K562 (cell line): Measurements from ENCODE around the gene HPS1. TPM values are rescaled to one million over a fixed set of nuclear protein-coding genes. Genes with fewer than 3 reads are reported as not detected.

Source experiments
- ARID4B ChIP-seq: sonication (generic); formaldehyde crosslinking; IDR thresholded peaks from 2 replicates; pipeline ENCODE4 v1.8.0; 2022; ENCODE audit warnings: mild to moderate bottlenecking, missing genetic modification reagents
- STAG1 ChIP-seq: sonication (generic); formaldehyde crosslinking; IDR thresholded peaks from 2 replicates; pipeline ENCODE4 v1.5.0; 2020; ENCODE audit warnings: missing genetic modification reagents, borderline replicate concordance
- ZFP30 ChIP-seq: fragments of 250-450 bp; sonication (Bioruptor Pico); IDR thresholded peaks from 2 replicates; pipeline ENCODE4 v1.8.0; 2022; ENCODE audit warnings: moderate library complexity, mild to moderate bottlenecking, inconsistent platforms, borderline replicate concordance
- ZNF830 ChIP-seq: fragments of 250-450 bp; sonication (Bioruptor Pico); IDR thresholded peaks from 2 replicates; pipeline ENCODE4 v1.5.0; 2021; ENCODE audit warnings: mild to moderate bottlenecking
- polyA plus RNA-seq, 8 experiments: library from polyadenylated mRNA; depleted of rRNA in 4 of 8; stranded (reverse) in 5 of 8; unstranded in 3 of 8; fragments of >200 nt; fragmentation: Nextera tagmentation in 2 of 8; fragmentation: Illumina TruSeq in 1 of 8; extraction: Ambion mirVana in 2 of 8; extraction: Trizol in 1 of 8; gene quantifications; 2 replicates each; pipeline versions ENCODE4 v1.2.1 to v1.2.3, GENCODE V29; 2011 to 2014; ENCODE audit warnings: inconsistent platforms in 1 of 8, missing spikeins in 1 of 8
- total RNA-seq, 7 experiments: library from RNA; depleted of rRNA in 6 of 7; stranded (reverse); fragments of >200 nt in 6 of 7; fragmentation: Illumina TruSeq in 2 of 7; extraction: Trizol in 2 of 7; gene quantifications; 2 replicates each; pipeline versions ENCODE4 v1.2.1 to v1.2.3, GENCODE V29; 2011 to 2021; ENCODE audit warnings: low replicate concordance in 1 of 7
- TF ChIP-seq, protein P1 (sequence below): fragments of 200-800 bp; sonication (Bioruptor generic); IDR thresholded peaks from 2 replicates; pipeline ENCODE4 v1.6.1; 2017; ENCODE audit warnings: missing genetic modification characterization, missing compliant biosample characterization

HPS1 gene
- total and polyA plus RNA-seq, 9 of the 15 experiments (the other 6 are each of a cell fraction or from before 2014, with no cell fraction given): 18.1 to 43.6 (median 26.3) TPM

- TF ChIP-seq ARID4B (CRISPR knock-in tag) (no peak), ZFP30 (no peak), STAG1 (CRISPR knock-in tag) (no peak), ZNF830 (no peak)
- TF ChIP-seq, protein P1, sequence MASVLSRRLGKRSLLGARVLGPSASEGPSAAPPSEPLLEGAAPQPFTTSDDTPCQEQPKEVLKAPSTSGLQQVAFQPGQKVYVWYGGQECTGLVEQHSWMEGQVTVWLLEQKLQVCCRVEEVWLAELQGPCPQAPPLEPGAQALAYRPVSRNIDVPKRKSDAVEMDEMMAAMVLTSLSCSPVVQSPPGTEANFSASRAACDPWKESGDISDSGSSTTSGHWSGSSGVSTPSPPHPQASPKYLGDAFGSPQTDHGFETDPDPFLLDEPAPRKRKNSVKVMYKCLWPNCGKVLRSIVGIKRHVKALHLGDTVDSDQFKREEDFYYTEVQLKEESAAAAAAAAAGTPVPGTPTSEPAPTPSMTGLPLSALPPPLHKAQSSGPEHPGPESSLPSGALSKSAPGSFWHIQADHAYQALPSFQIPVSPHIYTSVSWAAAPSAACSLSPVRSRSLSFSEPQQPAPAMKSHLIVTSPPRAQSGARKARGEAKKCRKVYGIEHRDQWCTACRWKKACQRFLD (CRISPR knock-in tag): no peak
These were observed 7.0 kb upstream of the HPS1 start (continued) for GRCh38 chr10:98453729-98454128.
